OCI-LY1 (cell line): Measurements from ENCODE around the gene TRAF6.

Experiments
- CTCF ChIP-seq: fragments of 200-600 bp; sonication (generic), shearing (Covaris generic); IDR thresholded peaks from 2 replicates; pipeline ENCODE4 v1.5.1; 2017; ENCODE audit warnings: mild to moderate bottlenecking, antibody characterized with exemption, low read length, moderate library complexity, mixed read lengths
- EZH2 ChIP-seq: fragments of 200-600 bp; sonication (generic), shearing (Covaris generic); IDR thresholded peaks from 2 replicates; pipeline ENCODE4 v1.8.0; 2017; ENCODE audit warnings: borderline replicate concordance, mixed run types, mild to moderate bottlenecking, antibody characterized with exemption, low read length, moderate library complexity, mixed read lengths

GRCh38 chr11:36509694-36510593, at the start of gene TRAF6:
- TF ChIP-seq CTCF (peak; percentile 80), EZH2 (no peak)
